Measurements from ENCODE around the gene MAD1L1.

GRCh38 chr7:1770331-1770730 lies 462.4 kb downstream of the MAD1L1 start:
- TF ChIP-seq HDAC2 (IDR thresholded peaks at IDR 0.05; ENCODE audit: borderline replicate concordance in 1 of 2, low read depth in 2 of 2, low read length in 2 of 2) (no peak), FOSL1 (IDR thresholded peaks at IDR 0.05; ENCODE audit: insufficient read depth, low read depth, low read length) (no peak), CTCF (IDR thresholded peaks at IDR 0.05; ENCODE audit: control extremely low read depth in 1 of 3, insufficient read depth in 1 of 3, low read depth in 1 of 3, low read length in 3 of 3) (no peak), ZNF274 (IDR thresholded peaks at IDR 0.05; ENCODE audit: borderline replicate concordance, extremely low read depth, low read length) (no peak), GABPA (IDR thresholded peaks at IDR 0.05; ENCODE audit: borderline replicate concordance, insufficient read depth, low read length) (no peak), POLR2AphosphoS5 (IDR thresholded peaks at IDR 0.05; ENCODE audit: low read depth, low read length) (no peak), EP300 (IDR thresholded peaks at IDR 0.05; ENCODE audit: borderline replicate concordance in 1 of 2, low read depth in 2 of 2, low read length in 2 of 2) (no peak)
